Endothelial cell of umbilical vein (primary cell): ENCODE data around the gene SLC12A4.

ENCODE experiments used
- GATA2 ChIP-seq: IDR thresholded peaks from 2 replicates; pipeline ENCODE4 v1.7.0; 2011; ENCODE audit warnings: low read depth, mild to moderate bottlenecking, moderate library complexity, mixed read lengths, low read length; ENCODE audit not compliant: insufficient read length, insufficient read depth
- POLR2A ChIP-seq: IDR thresholded peaks from 2 replicates; pipeline ENCODE4 v1.6.1; 2012; ENCODE audit warnings: low read depth, mild to moderate bottlenecking, control low read depth, low read length
- TF ChIP-seq, protein P1 (sequence below), 2 donors: IDR thresholded peaks; 1 replicate in 1 of 2; 2 replicates in 1 of 2; pipeline ENCODE4 v1.5.1; 2011; ENCODE audit warnings: low read length in 2 of 2, mild to moderate bottlenecking in 2 of 2, moderate library complexity in 2 of 2, control low read depth in 1 of 2, inconsistent platforms in 1 of 2, low read depth in 1 of 2; ENCODE audit not compliant: insufficient read depth in 1 of 2; ENCODE audit errors: extremely low read depth in 1 of 2

DNA sequence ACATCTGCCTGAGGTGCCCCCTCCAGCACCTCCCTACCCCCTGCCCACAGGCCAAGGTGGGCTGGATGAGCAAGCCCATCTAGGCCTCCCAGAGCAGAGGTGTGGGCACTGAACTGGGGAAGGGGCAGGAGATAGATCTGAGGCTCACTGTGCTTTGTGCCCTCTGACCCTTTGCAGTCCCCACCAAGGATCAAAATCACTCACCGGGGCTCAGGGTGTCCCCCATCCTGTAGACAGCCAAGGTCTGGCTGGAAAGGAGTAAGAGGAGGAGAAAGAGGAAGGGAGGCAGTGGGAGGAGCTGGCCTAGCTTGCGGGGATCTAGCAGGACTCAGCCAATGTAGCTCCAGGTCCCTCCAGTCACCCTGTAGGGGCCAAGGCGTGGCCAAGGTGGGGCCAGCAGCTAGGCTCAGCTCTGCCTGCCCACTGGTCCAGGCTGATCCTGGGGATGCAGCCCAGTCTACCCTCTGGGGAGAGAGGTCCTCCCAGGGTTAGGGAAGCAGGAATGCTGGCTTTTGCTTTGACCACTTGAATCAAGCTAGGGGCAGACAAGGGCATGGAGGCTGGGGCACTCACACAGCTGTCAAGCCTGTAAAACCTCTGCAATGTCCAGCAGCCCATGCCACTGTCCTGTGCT is 1.8 kb downstream of the SLC12A4 start:
- TF ChIP-seq, protein P1, sequence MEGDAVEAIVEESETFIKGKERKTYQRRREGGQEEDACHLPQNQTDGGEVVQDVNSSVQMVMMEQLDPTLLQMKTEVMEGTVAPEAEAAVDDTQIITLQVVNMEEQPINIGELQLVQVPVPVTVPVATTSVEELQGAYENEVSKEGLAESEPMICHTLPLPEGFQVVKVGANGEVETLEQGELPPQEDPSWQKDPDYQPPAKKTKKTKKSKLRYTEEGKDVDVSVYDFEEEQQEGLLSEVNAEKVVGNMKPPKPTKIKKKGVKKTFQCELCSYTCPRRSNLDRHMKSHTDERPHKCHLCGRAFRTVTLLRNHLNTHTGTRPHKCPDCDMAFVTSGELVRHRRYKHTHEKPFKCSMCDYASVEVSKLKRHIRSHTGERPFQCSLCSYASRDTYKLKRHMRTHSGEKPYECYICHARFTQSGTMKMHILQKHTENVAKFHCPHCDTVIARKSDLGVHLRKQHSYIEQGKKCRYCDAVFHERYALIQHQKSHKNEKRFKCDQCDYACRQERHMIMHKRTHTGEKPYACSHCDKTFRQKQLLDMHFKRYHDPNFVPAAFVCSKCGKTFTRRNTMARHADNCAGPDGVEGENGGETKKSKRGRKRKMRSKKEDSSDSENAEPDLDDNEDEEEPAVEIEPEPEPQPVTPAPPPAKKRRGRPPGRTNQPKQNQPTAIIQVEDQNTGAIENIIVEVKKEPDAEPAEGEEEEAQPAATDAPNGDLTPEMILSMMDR (IDR thresholded peaks at IDR 0.05; ENCODE audit: extremely low read depth in 1 of 2, insufficient read depth in 1 of 2, low read depth in 1 of 2, low read length in 2 of 2): no peak
- no peak for TF ChIP-seq GATA2
- no peak for TF ChIP-seq POLR2A
